Karpas-422 (cell line): ENCODE data around the gene ALOXE3. TPM values are rescaled to one million over a fixed set of nuclear protein-coding genes. Genes with fewer than 3 reads are reported as not detected.

ENCODE experiments used
- DNase-seq: peaks from one replicate; pipeline ENCODE4 v3.0.0-alpha.2; 2015
- H2AFZ ChIP-seq: fragments of 200-600 bp; sonication (generic); 2 replicates; pipeline ENCODE4 v1.6.1; 2014; ENCODE audit warnings: antibody characterized with exemption, low read length, mixed read lengths
- H3K27ac ChIP-seq: fragments of 200-600 bp; sonication (generic); 2 replicates; pipeline ENCODE4 v1.5.1; 2014; ENCODE audit warnings: mild to moderate bottlenecking, low read length, moderate library complexity
- H3K27me3 ChIP-seq: fragments of 200-600 bp; sonication (generic); 2 replicates; pipeline ENCODE4 v1.6.1; 2014; ENCODE audit warnings: low read length, mixed read lengths
- H3K36me3 ChIP-seq: fragments of 200-600 bp; sonication (generic); 2 replicates; pipeline ENCODE4 v1.6.1; 2014; ENCODE audit warnings: low read length, mixed read lengths; ENCODE audit not compliant: insufficient read depth
- H3K4me1 ChIP-seq: fragments of 200-600 bp; sonication (generic); 2 replicates; pipeline ENCODE4 v1.6.1; 2014; ENCODE audit warnings: mild to moderate bottlenecking, low read length, mixed read lengths
- H3K4me2 ChIP-seq: fragments of 200-600 bp; sonication (generic); 2 replicates; pipeline ENCODE4 v1.6.1; 2014; ENCODE audit warnings: low read length, low read depth, mild to moderate bottlenecking; ENCODE audit not compliant: poor library complexity, severe bottlenecking
- H3K4me3 ChIP-seq: fragments of 200-600 bp; sonication (generic); 2 replicates; pipeline ENCODE4 v1.5.1; 2014; ENCODE audit warnings: mild to moderate bottlenecking, antibody characterized with exemption, low read length, mixed read lengths
- H3K79me2 ChIP-seq: fragments of 200-600 bp; sonication (generic); 2 replicates; pipeline ENCODE4 v1.6.1; 2014; ENCODE audit warnings: mild to moderate bottlenecking, low read length, mixed read lengths
- H3K9ac ChIP-seq: fragments of 200-600 bp; sonication (generic); 2 replicates; pipeline ENCODE4 v1.6.0; 2014; ENCODE audit warnings: low read length
- H3K9me2 ChIP-seq: fragments of 200-600 bp; sonication (generic), shearing (Covaris generic); replicated peaks from 2 replicates; pipeline ENCODE4 v1.6.0; 2014; ENCODE audit warnings: mild to moderate bottlenecking, low read length, moderate library complexity; ENCODE audit not compliant: insufficient read depth
- H3K9me3 ChIP-seq: fragments of 300-700, 200-600 bp; sonication (generic); 2 replicates; pipeline ENCODE4 v1.6.1; 2014; ENCODE audit warnings: low read length, mixed read lengths
- H4K20me1 ChIP-seq: fragments of 200-600 bp; sonication (generic); 2 replicates; pipeline ENCODE4 v1.6.1; 2014; ENCODE audit warnings: mild to moderate bottlenecking, antibody characterized with exemption, low read length, low read depth; ENCODE audit not compliant: insufficient read depth
- total RNA-seq: library from RNA; depleted of rRNA; stranded (reverse); fragments of >200 nt; shearing (Covaris generic); gene quantifications from 2 replicates; pipeline ENCODE4 v1.2.3, GENCODE V29; 2014; ENCODE audit warnings: low replicate concordance

The ALOXE3 gene
- total RNA-seq, 1 experiment from 2014 or later: not detected

- Histone ChIP-seq H2AFZ (peak overlapping the region; percentile 68; the same call in 1 of the 2 replicates), H3K36me3 (no peaks in the 10 kb centered on the region), H3K4me1 (peaks cover 30% of the 10 kb centered on the region), H3K27ac (no peak overlapping the region), H3K9ac (peak overlapping the region; percentile 63), H3K4me2 (peak overlapping the region; percentile 88), H3K9me3 (no peaks in the 10 kb centered on the region), H3K27me3 (no peaks in the 10 kb centered on the region), H3K4me3 (peak overlapping the region; percentile 61; the same call in 1 of the 2 replicates), H3K9me2 (no peaks in the 10 kb centered on the region), H4K20me1 (no peaks in the 10 kb centered on the region), H3K79me2 (no peaks in the 10 kb centered on the region)
- peak; percentile 97 for DNase-seq
Observed at GRCh38 chr17:8091033-8091687, 27.2 kb downstream of the ALOXE3 start.

- Histone ChIP-seq H2AFZ (no peak overlapping the region), H4K20me1 (no peaks in the 10 kb centered on the region), H3K79me2 (no peaks in the 10 kb centered on the region), H3K27ac (no peak overlapping the region), H3K9me3 (no peaks in the 10 kb centered on the region), H3K36me3 (no peaks in the 10 kb centered on the region), H3K9ac (no peak overlapping the region), H3K4me2 (no peak overlapping the region), H3K4me1 (peaks cover 30% of the 10 kb centered on the region), H3K27me3 (no peaks in the 10 kb centered on the region), H3K9me2 (no peaks in the 10 kb centered on the region), H3K4me3 (no peak overlapping the region)
- DNase-seq: no peak
Observed at GRCh38 chr17:8089728-8090127, 28.6 kb downstream of the ALOXE3 start.

- DNase-seq: no peak
- H3K27me3 ChIP-seq: no peaks in the 10 kb centered on the region
- no peaks in the 10 kb centered on the region for H4K20me1 ChIP-seq
- no peaks in the 10 kb centered on the region for H3K9me2 ChIP-seq
- H3K4me1 ChIP-seq: peaks cover 30% of the 10 kb centered on the region
- no peak overlapping the region for H3K9ac ChIP-seq
- H3K27ac ChIP-seq: no peak overlapping the region
- no peaks in the 10 kb centered on the region for H3K36me3 ChIP-seq
- no peak overlapping the region for H3K4me3 ChIP-seq
- H3K4me2 ChIP-seq: no peak overlapping the region
- no peaks in the 10 kb centered on the region for H3K9me3 ChIP-seq
- H3K79me2 ChIP-seq: no peaks in the 10 kb centered on the region
- H2AFZ ChIP-seq: no peak overlapping the region
Observed at GRCh38 chr17:8087952-8088230, 30.4 kb downstream of the ALOXE3 start.

GRCh38 chr17:8087075-8087951, 31.0 kb downstream of the ALOXE3 start, which contains the start of gene ALOX12B:
Gene ALOX12B, minus strand, starts transcription at chr17:8087716. Its CDS starts 274 bp downstream, at chr17:8087442.
- no peaks in the 10 kb centered on the region for H3K79me2 ChIP-seq
- no peaks in the 10 kb centered on the region for H3K9me3 ChIP-seq
- H3K4me3 ChIP-seq: no peak within 1 kb of the TSS
- H3K9me2 ChIP-seq: no peaks in the 10 kb centered on the region
- no peak within 1 kb of the TSS for H3K27ac ChIP-seq
- no peak within 1 kb of the TSS for H3K9ac ChIP-seq
- DNase-seq: no peak
- no peak within 1 kb of the TSS for H3K4me2 ChIP-seq
- no peak within 1 kb of the TSS for H2AFZ ChIP-seq
- peaks cover 30% of the 10 kb centered on the region for H3K4me1 ChIP-seq
- no peaks in the 10 kb centered on the region for H3K36me3 ChIP-seq
- H4K20me1 ChIP-seq: no peaks in the 10 kb centered on the region
- no peaks in the 10 kb centered on the region for H3K27me3 ChIP-seq

- Histone ChIP-seq H3K79me2 (no peaks in the 10 kb centered on the region), H3K9ac (no peak overlapping the region), H3K9me2 (no peaks in the 10 kb centered on the region), H4K20me1 (peaks cover 9% of the 10 kb centered on the region), H3K27me3 (no peaks in the 10 kb centered on the region), H2AFZ (no peak overlapping the region), H3K4me3 (no peak overlapping the region), H3K36me3 (no peaks in the 10 kb centered on the region), H3K9me3 (no peaks in the 10 kb centered on the region), H3K4me1 (peaks cover 21% of the 10 kb centered on the region), H3K4me2 (no peak overlapping the region), H3K27ac (no peak overlapping the region)
- no peak for DNase-seq
Observed at GRCh38 chr17:8084250-8084649, 34.1 kb downstream of the ALOXE3 start.

- Histone ChIP-seq H3K9me2 (no peaks in the 10 kb centered on the region), H3K4me2 (no peak overlapping the region), H3K27me3 (no peaks in the 10 kb centered on the region), H3K9ac (no peak overlapping the region), H3K4me3 (no peak overlapping the region), H3K27ac (no peak overlapping the region), H3K4me1 (peaks cover 13% of the 10 kb centered on the region), H3K36me3 (no peaks in the 10 kb centered on the region), H4K20me1 (peaks cover 9% of the 10 kb centered on the region), H3K9me3 (no peaks in the 10 kb centered on the region), H3K79me2 (no peaks in the 10 kb centered on the region), H2AFZ (no peak overlapping the region)
- DNase-seq: no peak
Observed at GRCh38 chr17:8082292-8082691, 36.0 kb downstream of the ALOXE3 start.

- H3K4me3 ChIP-seq: no peak overlapping the region
- H3K4me2 ChIP-seq: no peak overlapping the region
- no peak for DNase-seq
- no peaks in the 10 kb centered on the region for H3K9me2 ChIP-seq
- no peaks in the 10 kb centered on the region for H3K36me3 ChIP-seq
- no peak overlapping the region for H3K27ac ChIP-seq
- peaks cover 12% of the 10 kb centered on the region for H3K4me1 ChIP-seq
- no peak overlapping the region for H2AFZ ChIP-seq
- no peaks in the 10 kb centered on the region for H3K27me3 ChIP-seq
- peaks cover 9% of the 10 kb centered on the region for H4K20me1 ChIP-seq
- H3K79me2 ChIP-seq: no peaks in the 10 kb centered on the region
- no peaks in the 10 kb centered on the region for H3K9me3 ChIP-seq
- H3K9ac ChIP-seq: no peak overlapping the region
Observed at GRCh38 chr17:8081876-8082275, 36.4 kb downstream of the ALOXE3 start.

GRCh38 chr17:8080799-8081219, 37.5 kb downstream of the ALOXE3 start:
- Histone ChIP-seq H3K4me2 (peak overlapping the region; percentile 96), H3K9me3 (no peaks in the 10 kb centered on the region), H4K20me1 (peaks cover 9% of the 10 kb centered on the region), H2AFZ (no peak overlapping the region), H3K4me3 (0 out of 2 replicates have a peak overlapping the region, but pooled peaks have one; percentile 76), H3K4me1 (peaks cover 12% of the 10 kb centered on the region), H3K79me2 (no peaks in the 10 kb centered on the region), H3K9ac (no peak overlapping the region), H3K27me3 (no peaks in the 10 kb centered on the region), H3K9me2 (no peaks in the 10 kb centered on the region), H3K36me3 (no peaks in the 10 kb centered on the region), H3K27ac (no peak overlapping the region)
- DNase-seq: no peak
